Spleen (tissue), 7 donors: Measurements from ENCODE around the gene EPS8L3.

Experiments used
- POLR2A ChIP-seq, 3 donors: fragments of 450-650 bp; IDR thresholded peaks; one replicate each; pipeline ENCODE4 v1.5.1; 2017; ENCODE audit warnings: antibody characterized with exemption in 3 of 3, mild to moderate bottlenecking in 1 of 3
- POLR2AphosphoS5 ChIP-seq, 3 donors: sonication (generic); formaldehyde crosslinking; IDR thresholded peaks; one replicate each; pipeline ENCODE4 v1.5.1; 2017; ENCODE audit warnings: antibody characterized with exemption in 3 of 3
- TF ChIP-seq, protein P1 (sequence below), 11 experiments: fragments of 200-600 bp in 7 of 11; fragments of 450-650 bp in 4 of 11; sonication (generic) in 4 of 11; IDR thresholded peaks in 8 of 11; conservative IDR thresholded peaks in 3 of 11; 1 replicate in 7 of 11; 2 replicates in 4 of 11; pipeline versions ENCODE4 v1.4.0 to v1.8.0; 2016 to 2021; ENCODE audit warnings: antibody characterized with exemption in 11 of 11, inconsistent platforms in 4 of 11, mild to moderate bottlenecking in 1 of 11
- donor health status: DM: no; HTN: no; CAD: no; lungs with moderate emphysema.
- donor health status: DM: no; HTN: no; CAD: no.
- donor health status: DM: no; HTN: no; CAD: no.

DNA sequence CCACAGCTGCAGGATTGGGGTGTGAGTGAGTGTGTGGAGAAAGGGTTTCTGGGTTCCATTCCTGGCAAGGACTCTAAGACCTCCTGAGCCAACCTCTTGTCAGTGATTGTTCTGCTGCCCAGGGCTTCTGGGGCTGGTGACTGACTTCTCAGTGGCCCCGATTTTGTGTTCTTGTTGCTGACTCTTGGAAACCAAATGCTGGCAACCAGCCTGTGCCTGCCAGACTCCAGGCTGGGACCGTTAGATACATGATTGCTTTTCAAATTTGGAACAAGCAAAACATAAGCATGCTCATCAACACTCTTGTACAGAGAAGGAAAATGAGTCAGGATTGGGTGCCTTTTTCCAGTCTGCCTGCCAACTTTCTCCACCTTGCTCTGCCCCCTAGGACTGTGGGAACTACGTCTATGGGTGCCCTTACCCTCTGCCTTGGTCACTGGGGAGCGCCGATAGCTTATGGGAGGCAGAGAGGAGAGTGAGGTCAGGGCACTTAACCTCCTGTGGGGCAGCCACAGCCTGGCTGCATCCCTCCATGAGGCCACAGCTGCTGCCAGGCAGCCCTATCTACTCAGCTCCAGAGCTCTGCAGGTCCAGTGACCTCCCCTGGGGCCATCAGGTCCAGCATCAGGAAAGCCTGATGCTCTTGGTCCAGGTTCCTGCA, 39.3 kb upstream of the EPS8L3 start:
- no peak for TF ChIP-seq POLR2A (IDR thresholded peaks at IDR 0.05)
- TF ChIP-seq, protein P1, sequence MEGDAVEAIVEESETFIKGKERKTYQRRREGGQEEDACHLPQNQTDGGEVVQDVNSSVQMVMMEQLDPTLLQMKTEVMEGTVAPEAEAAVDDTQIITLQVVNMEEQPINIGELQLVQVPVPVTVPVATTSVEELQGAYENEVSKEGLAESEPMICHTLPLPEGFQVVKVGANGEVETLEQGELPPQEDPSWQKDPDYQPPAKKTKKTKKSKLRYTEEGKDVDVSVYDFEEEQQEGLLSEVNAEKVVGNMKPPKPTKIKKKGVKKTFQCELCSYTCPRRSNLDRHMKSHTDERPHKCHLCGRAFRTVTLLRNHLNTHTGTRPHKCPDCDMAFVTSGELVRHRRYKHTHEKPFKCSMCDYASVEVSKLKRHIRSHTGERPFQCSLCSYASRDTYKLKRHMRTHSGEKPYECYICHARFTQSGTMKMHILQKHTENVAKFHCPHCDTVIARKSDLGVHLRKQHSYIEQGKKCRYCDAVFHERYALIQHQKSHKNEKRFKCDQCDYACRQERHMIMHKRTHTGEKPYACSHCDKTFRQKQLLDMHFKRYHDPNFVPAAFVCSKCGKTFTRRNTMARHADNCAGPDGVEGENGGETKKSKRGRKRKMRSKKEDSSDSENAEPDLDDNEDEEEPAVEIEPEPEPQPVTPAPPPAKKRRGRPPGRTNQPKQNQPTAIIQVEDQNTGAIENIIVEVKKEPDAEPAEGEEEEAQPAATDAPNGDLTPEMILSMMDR (IDR thresholded peaks at IDR 0.05 in 8 of 11, conservative IDR thresholded peaks at IDR 0.05 in 3 of 11) = no peak
- no peak for TF ChIP-seq POLR2AphosphoS5 (IDR thresholded peaks at IDR 0.05)
